Superior temporal gyrus (tissue), 1 donor: ENCODE measurements around the gene STAB1.

ENCODE experiments used
- DNase-seq: peaks from one replicate; pipeline ENCODE4 v3.0.0-alpha.2; 2016; ENCODE audit errors: extremely low spot score

Gene STAB1

DNA sequence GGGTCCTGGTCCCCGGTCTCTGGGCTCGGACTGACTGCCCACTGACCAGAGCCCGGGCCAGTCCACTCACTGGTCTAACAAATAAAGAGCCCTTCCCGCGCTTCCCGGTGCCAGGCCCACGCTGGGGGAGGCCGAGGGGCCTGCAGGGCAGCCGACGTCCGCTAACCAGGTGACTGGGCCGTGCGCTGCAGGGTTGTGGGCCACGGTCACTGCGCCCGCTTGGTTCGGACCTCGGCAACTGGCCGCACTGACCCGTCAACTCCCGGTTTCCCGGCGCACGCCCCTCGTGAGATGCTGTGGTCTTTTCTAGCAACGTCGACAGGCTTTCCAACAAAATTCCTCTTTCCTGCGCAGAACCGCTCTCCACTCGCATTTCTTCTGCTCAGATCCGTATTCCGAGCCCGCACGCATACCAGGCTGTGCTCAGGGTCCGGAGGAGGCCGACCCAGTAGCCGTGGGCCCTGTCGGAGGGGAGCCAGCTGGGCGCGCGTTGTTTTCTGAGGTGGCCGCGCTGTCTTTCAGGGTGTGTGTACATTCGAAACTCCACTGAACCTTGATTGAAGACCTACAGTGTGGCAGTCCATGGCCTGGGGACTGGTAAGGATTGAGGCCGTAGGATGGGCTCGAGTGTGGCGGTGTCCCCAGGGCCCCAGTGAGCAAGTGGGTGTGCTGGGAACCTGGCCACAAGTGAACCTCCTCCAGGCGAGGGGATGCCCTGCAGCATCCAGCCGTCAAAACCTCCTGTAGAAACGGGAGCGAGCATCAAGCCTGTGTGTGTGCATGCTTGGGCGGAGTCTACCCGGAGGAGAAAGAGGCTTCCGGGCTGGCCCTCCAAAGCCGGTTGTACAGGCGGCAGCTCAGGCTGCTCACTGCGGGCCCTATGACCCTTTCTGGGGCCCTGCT lies 39.4 kb downstream of the STAB1 start:
- DNase-seq, result no peak

DNA sequence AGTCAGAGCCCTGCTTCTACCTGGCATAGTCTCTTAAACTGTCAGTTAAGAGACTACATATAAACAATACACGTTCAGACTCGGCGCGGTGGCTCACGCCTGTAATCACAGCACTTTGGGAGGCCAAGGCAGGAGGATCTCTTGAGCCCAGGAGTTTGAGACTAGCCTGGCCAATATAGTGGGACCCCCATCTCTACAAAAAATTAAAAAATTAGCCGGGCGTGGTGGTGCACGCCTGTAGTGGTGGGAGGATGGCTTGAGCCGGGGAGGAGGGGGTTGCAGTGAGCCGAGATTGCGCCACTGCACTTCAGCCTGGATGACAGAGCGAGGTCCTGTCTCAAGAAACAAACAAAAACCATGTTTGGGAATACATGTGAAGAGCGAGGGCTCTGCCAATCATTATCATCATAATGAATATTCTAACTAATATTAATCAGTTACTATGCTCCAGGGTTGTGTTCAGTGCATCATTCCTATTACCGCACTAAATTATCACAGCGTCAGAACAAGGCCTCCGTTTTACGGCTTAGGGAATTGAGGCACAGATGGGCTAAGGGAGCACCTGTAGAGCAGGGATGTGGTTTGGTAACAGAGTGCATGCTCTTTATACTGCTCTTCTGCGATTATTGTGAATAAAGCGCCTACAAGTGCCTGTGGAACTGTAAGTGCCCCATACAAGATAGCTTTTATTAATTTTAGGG lies 40.4 kb downstream of the STAB1 start:
- DNase-seq, result no peak

DNA sequence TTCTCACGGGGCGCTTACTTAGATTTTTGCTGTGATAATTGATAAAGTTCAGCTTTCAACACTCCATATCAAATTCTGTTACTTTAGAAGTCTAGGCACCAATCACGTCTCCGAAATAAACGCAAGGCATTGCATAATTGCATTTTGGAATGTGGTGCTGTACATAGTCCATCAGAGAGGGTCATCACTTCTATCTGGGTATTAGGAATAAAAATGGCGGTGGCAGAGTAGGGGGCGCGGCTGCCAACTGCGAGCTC lies 40.9 kb downstream of the STAB1 start:
- no peak for DNase-seq

DNA sequence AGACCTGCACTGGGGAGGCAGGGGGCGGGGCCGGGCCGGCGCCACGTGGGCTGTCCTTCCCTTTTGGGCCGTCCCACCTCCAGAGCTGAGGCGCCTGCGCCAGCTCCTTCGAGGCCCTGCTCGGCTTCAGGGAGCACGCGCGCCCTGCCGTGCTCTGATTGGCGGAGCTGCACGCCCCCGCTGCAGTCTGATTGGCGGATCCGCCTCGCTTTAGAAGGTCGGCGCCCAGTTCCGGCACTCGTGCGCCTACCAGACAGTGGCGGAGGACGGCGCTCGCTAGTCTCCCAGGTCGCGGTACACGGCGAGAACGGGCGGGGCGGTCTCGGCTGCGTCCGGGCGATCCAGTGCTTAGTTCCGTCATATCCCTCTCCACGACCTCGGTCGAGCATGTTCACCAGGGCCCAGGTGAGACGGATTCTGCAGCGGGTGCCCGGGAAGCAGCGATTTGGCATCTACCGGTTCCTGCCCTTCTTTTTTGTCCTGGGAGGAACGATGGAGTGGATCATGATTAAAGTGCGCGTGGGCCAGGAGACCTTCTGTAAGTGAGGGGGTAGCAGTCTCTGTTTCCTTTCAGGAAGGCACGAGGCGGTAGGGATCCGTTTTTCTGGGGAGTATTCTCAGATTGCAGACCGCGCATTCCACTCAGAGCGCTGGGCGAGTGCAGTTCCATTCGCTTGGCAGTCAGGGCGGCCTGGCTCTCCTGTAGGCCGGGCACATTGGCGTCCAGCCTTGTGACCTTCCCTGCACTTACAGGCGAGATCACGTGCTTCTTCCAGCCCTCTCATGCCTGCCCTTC lies 41.4 kb downstream of the STAB1 start, which contains the start of gene UQCC5:
Gene UQCC5, plus strand, starts transcription at position 237 of the 796 bp plus-strand sequence. Its CDS starts 151 bp downstream, at position 388.
- peak; percentile 98 for DNase-seq

DNA sequence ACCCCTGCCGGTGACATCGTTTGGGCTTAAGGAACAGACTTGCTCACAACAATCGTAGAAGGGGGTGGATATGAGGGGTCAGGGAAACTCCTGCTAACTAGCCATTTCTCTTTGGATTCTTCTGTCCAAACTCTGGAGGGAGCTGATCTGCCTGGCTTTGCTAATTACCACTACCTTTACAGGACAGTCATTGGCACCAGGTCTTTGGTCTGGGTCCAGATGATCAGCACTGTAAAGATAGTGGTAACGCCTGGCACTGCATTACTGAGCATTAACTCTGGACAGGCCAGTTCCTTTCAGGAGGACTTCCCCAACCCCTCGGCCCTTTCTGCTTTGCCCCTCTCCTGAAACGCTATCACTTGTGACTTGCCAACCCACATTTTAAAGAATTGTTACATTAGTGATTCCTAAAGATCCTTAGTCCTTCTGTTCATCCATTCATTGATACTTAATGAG lies 42.1 kb downstream of the STAB1 start:
- no peak for DNase-seq

DNA sequence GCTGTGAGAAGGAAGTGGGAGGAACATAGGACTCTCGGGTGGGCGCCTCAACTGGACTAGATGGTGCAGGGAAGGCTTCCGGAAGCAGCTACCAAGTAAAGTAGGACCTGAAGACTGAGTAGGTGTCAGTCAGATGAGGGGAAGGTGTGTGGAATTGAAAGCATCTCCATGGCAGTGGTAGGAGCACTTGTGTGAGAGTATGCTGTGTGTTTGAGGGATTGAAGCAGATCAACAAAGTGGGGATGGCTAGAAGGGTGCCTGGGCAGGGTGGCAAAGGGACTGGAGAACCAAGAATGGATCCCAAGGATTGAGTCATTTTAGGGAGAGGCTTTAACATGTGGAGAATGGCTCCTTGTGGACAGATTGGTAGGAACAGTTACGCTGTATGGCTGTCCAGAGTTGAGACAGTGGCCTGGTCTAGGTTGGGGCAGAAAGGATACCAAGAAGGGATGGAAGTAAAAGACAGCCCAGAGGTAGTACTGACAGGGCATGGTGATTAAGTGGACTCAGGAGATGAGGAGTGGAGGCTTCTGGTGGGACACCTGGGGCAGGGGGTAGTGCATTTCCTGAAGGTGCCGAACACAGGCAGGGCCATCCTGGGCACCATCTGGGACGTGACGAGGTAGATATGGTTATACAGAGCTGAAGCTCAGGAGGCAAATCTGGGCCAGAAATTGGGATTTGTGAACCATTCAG lies 42.7 kb downstream of the STAB1 start:
- DNase-seq, result no peak

DNA sequence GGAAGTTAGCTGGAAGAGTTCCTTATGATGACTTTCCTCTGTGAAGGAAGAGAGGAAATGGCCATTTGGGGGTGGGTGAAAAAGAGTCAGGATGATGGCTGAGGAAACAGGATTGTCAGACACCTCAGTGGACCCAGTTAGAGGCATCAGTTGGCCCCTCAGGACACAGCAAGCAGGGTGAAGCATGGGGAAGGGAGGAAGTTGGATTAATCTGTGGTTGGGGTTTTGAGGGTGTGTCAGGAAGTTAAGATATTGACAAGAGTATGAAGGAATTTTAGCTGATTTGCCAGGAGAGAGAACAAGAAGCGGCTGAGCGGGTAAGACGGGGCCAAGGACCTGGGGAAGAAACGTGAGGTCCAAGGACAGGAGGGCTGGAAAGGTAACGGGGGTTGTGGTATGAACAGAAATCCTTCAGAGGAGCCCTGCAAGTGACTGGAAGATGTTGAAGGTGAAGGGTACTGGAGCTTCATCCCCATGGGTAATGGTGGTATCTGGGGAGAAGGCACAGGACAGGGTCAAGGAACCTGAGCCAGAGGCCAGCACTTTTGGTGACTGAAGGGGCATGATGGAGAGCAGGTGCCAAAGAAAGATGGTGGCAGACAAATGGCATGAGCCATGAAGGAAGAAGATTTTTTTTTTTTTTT lies 44.0 kb downstream of the STAB1 start:
- no peak for DNase-seq

DNA sequence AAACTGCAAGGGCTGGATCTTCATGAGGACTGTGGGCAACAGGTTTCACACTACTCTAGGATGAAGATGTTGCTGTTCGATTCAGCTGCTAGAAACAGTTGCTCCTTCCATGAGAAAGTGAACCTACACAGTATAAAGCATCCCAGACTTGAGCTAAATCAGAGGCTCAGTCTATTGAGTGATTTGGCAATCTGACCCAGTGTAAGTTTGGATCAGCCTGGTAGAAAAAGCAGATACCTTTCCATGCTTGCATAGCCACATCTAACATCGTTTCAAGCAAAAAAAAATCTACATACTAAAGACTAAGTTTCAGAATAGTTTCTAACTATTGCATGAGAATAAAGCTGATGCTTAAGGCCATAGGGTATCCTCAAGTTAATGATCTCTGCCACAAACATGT lies 45.9 kb downstream of the STAB1 start:
- DNase-seq, result no peak

DNA sequence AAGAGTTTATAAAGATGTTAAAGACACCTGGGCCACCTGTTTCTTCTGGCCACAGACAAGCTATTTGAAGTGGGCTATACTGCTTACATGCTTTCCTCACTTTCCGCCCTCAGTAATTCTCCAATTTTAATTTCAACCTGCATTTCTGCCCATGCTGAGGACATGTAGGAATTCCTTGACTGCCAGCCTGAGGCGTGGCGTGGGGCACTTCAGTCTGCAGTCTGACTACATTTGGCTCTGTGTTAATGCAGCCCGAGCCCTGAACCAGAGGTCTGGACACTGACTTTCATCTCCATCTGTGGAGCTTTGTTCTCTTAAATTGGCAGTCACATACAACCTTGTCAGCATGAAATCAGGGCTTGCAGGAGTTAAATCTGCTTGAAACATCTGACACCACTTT lies 49.8 kb downstream of the STAB1 start:
- no peak for DNase-seq

DNA sequence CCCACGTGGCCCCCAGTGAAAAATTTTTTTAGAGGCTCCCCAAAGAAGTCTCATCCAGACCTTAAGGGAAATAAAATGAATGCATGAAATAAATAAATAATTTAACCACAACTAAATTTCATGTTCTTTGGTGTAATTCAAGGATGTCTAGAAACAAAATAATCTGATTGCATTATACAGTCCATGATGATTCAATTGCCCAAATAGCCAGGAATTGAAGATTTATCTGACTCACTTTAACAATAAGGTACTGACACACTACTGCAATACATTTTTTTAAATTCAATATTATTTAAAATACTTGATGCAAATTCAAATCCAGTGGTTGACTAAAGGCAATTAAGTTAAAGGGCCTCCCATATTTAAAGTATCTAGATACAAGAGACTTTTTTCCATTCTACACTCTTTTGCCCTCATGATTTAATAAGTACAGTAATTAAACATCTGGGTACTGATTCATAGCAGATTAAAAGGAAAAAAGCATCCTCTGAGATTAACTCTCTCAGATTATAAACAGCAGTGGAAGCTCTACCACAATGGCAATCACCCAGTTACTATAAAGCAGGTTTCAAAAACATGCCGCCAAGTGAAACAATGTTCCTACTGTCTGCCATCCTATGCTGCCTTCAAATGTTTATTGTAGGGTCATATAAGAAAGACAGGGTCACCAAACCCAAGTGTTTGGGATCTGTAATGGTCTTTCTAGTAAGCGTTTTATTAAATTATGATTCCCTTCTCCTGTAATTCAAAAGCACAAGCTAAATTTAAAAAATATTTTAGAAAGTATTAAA lies 51.2 kb downstream of the STAB1 start:
- DNase-seq, result no peak

DNA sequence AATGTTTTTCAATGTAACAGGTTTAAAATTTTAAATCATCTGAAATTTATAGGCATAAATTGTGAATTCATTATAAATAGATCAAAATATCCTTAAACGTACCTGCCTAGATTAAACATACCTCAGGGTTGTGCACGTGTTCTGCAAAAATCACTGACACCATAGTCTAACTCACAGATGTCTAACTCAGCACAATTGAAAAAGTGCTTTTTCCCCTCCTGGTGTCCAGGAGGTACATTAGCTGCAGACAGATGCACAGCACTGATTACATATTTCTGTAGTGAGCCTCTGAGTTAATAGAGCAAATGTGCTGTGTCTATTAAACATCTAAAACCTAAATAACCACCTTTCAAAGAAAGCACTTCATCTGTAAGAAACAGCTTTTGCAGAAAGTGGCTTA lies 52.0 kb downstream of the STAB1 start:
- DNase-seq, result no peak

DNA sequence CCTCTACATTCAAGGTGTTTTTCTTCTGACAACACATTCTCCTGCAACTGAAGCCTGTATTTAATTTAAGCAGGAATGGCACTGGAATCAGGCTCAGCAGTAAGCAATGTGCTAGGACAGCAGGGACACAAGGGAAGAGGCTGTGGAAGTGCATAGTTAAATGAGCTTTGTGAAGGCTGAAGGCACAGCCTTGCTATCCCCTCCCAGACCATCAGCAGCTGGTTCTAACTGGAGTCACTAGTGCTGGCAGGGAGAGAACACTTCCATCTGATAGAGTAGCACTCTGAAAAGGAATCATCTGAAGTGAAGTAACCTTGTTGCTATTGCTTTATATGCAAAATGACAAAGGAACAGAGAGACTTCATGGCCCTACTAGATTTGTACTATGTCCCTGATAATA lies 56.0 kb downstream of the STAB1 start:
- DNase-seq, result no peak

DNA sequence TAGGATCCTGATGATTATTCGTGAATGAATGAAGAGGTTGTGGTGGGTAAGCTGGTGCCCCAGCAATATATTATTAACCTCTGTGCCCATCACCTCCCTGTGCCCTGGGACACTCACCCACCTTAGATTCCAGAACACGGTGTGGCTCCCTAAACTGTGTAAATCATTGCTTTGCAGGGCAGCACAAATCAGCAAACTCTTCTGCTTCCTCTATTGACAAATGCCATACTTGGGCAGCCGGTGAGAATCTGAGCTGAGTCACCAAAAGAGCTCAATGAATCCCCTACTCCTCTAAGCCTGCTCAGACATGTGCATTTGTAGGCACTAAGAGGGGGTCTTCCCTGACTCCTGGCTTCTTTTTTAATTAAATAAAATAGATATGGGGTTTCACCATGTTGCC lies 57.0 kb downstream of the STAB1 start:
- no peak for DNase-seq

DNA sequence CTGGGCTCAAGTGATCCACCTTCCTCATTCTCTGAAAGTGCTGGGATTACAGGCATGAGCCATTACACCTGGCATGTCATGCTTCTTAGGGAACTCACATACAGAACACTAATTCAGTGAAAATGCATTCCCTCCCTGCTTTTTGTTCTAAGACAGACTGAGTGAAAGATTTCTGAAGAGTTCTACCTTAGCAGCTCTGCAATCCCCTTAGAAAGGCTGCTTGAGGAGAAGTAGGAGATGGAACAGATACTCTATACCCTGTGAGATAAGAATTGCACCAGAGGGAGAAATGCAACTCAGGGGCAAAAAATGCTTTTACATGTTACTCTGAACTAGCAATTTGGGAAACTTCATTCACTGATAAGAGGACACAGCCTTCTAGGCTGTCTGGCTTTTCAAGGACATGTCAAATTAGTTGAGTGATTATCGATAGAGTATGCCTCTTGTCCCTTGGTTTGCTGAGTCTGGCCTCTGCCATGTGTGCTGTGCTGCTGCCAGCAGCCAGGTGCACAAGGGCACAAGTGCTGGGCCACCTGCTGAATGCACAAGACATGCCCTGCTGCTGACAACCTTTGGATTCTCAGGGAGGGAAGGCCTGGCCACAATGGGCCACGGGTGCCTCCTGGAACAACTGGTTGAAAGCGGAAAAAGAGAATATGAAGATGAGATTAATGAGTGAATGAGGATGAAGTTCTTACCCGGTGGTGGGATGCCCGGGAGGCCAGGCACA lies 59.1 kb downstream of the STAB1 start:
- no peak for DNase-seq

DNA sequence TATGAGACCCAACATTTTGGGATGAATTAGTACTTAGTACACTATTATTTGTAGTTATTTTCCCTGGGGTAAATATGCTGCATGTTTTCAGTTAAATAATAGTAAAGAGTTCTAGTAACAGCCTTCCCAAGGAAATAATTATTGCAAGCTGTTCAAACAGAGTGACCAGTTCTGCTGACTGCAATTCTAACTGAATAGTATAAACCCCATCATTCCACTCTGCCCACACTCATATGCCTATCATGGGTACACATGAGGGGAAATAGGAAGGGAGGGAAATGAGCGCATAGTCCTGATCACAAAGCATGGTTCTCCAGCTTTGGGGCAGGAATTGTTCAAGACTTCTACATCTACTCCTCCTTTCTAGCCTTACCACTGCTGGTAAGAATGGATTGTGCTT lies 59.9 kb downstream of the STAB1 start:
- DNase-seq, result no peak

DNA sequence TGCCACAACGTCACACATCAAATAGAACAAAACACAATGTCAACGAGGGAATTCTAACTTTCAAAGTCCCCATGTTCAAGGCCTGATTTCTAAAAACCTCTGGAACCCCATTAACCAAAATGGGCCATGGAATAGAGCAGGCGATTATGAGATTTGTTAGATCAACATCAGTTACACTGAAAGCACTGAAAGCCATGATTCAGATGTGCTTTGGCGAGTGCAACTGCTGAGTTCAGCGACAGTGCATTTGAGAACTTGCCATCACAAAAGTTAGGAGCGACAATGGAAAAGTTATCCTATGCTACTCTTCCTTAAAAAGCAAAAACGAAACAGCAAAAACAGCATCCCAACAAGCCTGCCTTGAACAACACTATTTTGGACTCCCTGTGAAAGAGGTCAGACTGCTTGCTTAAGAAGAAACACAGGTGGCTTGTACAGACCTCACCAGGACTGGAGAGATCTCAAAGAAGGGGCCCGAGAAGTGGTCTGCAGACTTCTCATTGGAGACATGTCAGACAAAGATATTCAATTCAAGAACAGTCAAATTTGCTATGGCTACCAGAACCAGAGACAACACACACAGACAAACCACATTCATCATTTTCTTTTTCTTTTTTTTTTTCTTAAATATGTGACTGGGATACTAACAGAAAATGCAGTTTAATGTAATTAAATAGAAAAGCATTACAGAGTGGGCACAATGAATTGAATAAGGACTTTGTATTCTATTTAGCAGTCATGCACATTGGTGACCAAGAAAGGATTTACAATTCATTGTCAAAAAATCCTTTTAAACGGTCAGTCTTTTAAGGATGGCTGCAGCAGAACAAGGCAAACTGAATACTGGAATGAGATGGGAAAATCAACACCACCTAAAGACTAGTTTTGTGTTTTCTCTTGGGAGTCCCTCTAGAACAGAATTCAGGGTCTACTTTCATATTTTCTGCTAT lies 62.1 kb downstream of the STAB1 start:
- DNase-seq, result no peak

DNA sequence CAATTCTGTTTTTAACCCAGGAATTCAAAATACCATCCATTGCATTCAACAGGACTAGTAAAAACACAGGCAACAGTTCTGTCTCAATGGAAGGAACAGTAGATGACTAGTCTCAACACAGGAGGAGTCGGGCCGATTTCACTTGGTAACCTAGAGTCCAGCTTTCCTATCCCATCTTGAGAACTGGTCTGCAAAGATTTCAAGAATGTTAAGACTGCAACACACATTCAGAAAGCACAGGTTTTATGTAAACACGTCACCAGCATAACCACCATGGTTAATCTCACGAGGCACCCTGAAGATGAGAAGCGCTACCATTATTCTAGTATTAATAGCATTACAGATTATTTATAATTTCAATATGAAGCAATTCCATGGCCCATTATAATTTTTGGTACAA lies 63.3 kb downstream of the STAB1 start:
- DNase-seq, result no peak

DNA sequence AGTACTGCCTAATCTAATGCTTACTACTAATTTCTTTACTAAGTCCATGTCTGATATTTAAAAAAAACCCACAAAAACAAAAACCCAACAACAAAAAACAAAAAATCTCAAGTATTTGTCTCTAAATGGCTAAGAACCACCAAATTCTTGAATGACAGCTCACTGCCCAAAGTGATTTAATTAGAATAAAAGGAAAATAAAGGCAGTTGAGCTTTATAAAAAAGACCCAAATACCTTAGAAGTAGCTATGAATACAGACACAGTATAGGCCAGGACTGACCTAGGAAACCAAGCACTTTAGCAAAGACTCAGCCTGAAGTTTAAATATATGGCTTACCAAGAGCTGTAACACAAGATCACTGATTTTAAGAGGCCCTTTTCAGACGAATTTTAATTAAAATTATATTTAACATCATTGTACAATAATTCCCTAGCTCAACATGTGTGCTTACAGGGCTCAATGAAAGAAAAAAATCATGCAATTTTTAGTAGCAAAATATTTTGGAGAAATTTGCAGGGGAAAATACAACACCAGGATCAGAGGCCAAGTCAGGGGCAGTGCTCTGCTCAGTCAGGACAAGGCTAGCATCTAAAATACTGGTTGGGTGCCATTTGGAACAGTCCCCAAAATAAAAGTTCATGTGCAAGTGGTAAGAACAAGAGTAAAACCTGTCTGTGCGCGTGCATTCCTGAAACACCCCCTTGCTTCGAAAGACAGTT lies 66.0 kb downstream of the STAB1 start:
- no peak for DNase-seq
